ENCODE data around the gene PALLD. TPM values are rescaled to one million over a fixed set of nuclear protein-coding genes. Genes with fewer than 3 reads are reported as not detected.
"Not testable (repeated sequence)": the region's sequence is repeated elsewhere in the genome, so short reads cannot be mapped to it uniquely, and the experiment has no call there.

The PALLD gene
- total RNA-seq, 1 donor from 2014 or later = 38.6 TPM

GRCh38 chr4:168802222-168802621 lies 305.4 kb downstream of the PALLD start:
- DNase-seq (ENCODE audit: extremely low read depth, low read depth, low spot score) = no peak

- DNase-seq (ENCODE audit: extremely low read depth, low read depth, low spot score) = not testable (repeated sequence)
Observed at GRCh38 chr4:168803052-168803451, 306.2 kb downstream of the PALLD start.

GRCh38 chr4:168803732-168804131 lies 306.9 kb downstream of the PALLD start:
- DNase-seq (ENCODE audit: extremely low read depth, low read depth, low spot score) = no peak

GRCh38 chr4:168804146-168804545 lies 307.3 kb downstream of the PALLD start:
- no peak for DNase-seq (ENCODE audit: extremely low read depth, low read depth, low spot score)

GRCh38 chr4:168805341-168805740 lies 308.5 kb downstream of the PALLD start:
- DNase-seq (ENCODE audit: extremely low read depth, low read depth, low spot score) = no peak

GRCh38 chr4:168806247-168806646 lies 309.4 kb downstream of the PALLD start:
- not testable (repeated sequence) for DNase-seq (ENCODE audit: extremely low read depth, low read depth, low spot score)

GRCh38 chr4:168811207-168811606 lies 314.4 kb downstream of the PALLD start:
- DNase-seq (ENCODE audit: extremely low read depth, low read depth, low spot score) = no peak

GRCh38 chr4:168811786-168812651 lies 315.2 kb downstream of the PALLD start:
- no peak for DNase-seq (ENCODE audit: extremely low read depth, low read depth, low spot score)

- no peak for DNase-seq (ENCODE audit: extremely low read depth, low read depth, low spot score)
Observed at GRCh38 chr4:168812806-168813205, 316.0 kb downstream of the PALLD start.

- DNase-seq (ENCODE audit: extremely low read depth, low read depth, low spot score) = no peak
Observed at GRCh38 chr4:168813890-168814289, 317.0 kb downstream of the PALLD start.

- no peak for DNase-seq (ENCODE audit: extremely low read depth, low read depth, low spot score)
Observed at GRCh38 chr4:168815379-168816345, 318.8 kb downstream of the PALLD start.

GRCh38 chr4:168817370-168817769 lies 320.5 kb downstream of the PALLD start:
- DNase-seq (ENCODE audit: extremely low read depth, low read depth, low spot score) = no peak

GRCh38 chr4:168822481-168822880 lies 325.6 kb downstream of the PALLD start:
- no peak for DNase-seq (ENCODE audit: extremely low read depth, low read depth, low spot score)

- DNase-seq (ENCODE audit: extremely low read depth, low read depth, low spot score) = no peak
Observed at GRCh38 chr4:168825975-168826374, 329.1 kb downstream of the PALLD start.

- no peak for DNase-seq (ENCODE audit: extremely low read depth, low read depth, low spot score)
Observed at GRCh38 chr4:168826620-168827019, 329.8 kb downstream of the PALLD start.

- no peak for DNase-seq (ENCODE audit: extremely low read depth, low read depth, low spot score)
Observed at GRCh38 chr4:168830777-168831512, 334.1 kb downstream of the PALLD start.

GRCh38 chr4:168831585-168831918 lies 334.7 kb downstream of the PALLD start:
- DNase-seq (ENCODE audit: extremely low read depth, low read depth, low spot score) = no peak

GRCh38 chr4:168831919-168832762 lies 335.3 kb downstream of the PALLD start:
- DNase-seq (ENCODE audit: extremely low read depth, low read depth, low spot score) = no peak

GRCh38 chr4:168832763-168833575 lies 336.1 kb downstream of the PALLD start:
- no peak for DNase-seq (ENCODE audit: extremely low read depth, low read depth, low spot score)

Measured in glomerular endothelial cell (primary cell).